22Rv1 (cell line): Measurements from ENCODE around the gene CAMK2N1.

ENCODE experiments used
- H3K27ac ChIP-seq: fragments of 450-650 bp; 2 replicates; pipeline ENCODE4 v1.5.1; 2017
- ZFX ChIP-seq: fragments of 450-650 bp; IDR thresholded peaks from 2 replicates; pipeline ENCODE4 v1.6.1; 2017; ENCODE audit warnings: antibody characterized with exemption, borderline replicate concordance
- TF ChIP-seq, protein P1 (sequence below): fragments of 450-650 bp; IDR thresholded peaks from 2 replicates; pipeline ENCODE4 v1.5.1; 2017; ENCODE audit warnings: mild to moderate bottlenecking

CAMK2N1 gene

DNA sequence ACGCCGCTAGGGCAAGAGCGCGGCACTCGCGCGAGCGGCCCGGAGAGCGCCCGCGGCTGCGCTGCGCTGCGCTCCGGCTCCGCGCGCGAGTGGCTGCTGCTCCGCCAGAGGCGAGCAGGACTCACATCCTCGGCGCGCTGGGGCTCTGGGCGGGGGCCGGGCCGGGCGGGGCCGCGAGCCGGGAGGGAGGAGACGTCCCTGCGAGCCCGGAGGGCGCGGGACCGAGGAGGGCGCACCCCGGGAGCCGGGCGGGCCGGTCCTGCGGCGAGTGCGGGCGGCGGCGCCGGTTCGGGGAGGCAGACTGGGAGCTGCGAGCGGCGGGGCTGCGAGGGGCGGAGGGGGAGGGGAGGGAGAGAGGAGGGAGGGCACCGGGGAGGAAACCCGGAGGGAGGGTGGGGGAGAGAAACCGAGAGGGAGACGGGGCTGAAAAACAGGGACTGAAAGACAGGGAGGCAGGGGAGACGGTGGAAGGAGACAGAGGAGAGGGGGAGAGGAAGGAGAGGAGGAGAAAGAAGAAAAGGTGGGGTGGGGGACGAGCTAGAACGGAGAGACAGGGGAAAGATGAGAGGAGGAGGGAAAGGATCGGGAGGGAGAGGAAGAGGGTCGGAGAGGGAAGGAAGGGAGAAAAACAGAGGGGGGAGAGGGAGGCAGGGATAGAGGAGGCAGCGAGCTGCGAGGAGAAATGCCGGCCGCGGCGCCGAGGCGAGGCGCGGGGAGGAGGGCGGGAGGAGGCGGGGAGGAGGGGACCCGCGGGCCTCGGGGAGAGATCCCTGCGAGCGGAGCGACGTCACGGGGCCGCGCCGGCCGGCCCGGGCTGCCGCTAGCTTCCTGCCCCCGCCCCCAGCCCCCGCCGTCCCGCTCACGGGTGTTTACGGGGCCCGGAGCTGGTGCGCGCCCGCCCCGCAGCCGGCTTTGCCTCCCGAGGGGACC, at the start of gene CAMK2N1:
Gene CAMK2N1, minus strand, starts transcription at position 684 of the 930 bp plus-strand sequence. CDS start 831 bp downstream, outside the sequence.
- peak within 1 kb of the TSS; percentile 44 for H3K27ac ChIP-seq
- no peak for TF ChIP-seq ZFX
- TF ChIP-seq, protein P1, sequence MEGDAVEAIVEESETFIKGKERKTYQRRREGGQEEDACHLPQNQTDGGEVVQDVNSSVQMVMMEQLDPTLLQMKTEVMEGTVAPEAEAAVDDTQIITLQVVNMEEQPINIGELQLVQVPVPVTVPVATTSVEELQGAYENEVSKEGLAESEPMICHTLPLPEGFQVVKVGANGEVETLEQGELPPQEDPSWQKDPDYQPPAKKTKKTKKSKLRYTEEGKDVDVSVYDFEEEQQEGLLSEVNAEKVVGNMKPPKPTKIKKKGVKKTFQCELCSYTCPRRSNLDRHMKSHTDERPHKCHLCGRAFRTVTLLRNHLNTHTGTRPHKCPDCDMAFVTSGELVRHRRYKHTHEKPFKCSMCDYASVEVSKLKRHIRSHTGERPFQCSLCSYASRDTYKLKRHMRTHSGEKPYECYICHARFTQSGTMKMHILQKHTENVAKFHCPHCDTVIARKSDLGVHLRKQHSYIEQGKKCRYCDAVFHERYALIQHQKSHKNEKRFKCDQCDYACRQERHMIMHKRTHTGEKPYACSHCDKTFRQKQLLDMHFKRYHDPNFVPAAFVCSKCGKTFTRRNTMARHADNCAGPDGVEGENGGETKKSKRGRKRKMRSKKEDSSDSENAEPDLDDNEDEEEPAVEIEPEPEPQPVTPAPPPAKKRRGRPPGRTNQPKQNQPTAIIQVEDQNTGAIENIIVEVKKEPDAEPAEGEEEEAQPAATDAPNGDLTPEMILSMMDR = 0 out of 2 replicates have a peak, but pooled peaks have one; percentile 11

DNA sequence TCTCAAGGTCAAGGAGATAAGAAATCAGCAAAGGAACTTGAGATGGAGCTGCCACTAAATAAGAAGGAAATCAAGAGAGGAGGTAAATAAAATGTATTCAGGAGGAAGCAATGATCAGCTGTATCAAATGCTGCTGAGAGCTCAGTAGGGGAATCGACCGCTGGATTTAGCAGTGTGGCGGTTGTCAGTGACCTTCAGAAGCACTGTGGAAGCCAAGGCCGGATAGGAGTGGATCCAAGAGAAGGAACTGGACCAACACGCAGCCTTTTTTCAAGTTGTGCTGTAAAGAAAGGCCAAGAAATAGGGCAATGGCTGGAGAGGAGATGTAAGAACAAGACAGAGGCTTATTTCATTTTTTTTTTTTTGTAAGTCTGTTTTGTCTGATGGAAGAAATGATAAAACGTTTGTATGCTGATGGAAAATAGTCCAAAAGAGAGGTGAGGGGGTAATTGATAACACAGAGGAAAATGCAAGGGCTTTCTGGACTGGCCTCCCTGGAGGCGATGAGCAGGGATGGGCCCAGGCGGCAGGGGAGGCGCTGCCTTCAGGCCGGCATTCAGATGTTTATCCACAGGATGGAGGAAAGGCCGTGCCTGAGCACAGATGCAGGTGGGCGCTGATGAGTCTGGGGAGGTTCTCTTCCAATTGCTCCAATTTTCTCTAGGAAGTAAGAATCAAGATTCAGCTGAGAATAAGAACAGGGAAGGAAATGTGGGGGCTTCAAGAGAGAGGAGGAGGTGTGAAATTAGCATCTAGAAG, 48.8 kb upstream of the CAMK2N1 start:
- H3K27ac ChIP-seq = no peak overlapping the region
- TF ChIP-seq, protein P1 = no peak
- no peak for TF ChIP-seq ZFX

DNA sequence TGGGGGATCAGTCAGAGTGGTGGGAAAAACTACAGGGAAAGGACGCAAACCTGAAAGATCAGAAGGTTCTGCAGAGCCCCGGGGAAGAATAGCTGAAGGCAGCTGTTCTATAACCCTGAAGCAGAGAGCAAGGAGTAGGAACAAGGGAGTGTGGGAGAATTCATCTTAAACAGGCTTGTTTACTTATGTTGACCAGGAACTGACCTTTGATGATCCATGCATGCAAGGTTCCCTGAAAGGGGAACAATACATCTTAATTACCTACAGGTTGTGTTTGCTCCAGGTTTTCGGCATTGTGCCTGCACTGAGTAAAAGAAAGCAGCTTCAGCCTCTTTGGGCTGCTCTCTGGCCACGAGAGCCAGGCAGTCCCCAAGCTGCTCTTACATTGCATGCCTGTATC, 47.6 kb upstream of the CAMK2N1 start:
- H3K27ac ChIP-seq = no peak overlapping the region
- TF ChIP-seq, protein P1 = no peak
- no peak for TF ChIP-seq ZFX

DNA sequence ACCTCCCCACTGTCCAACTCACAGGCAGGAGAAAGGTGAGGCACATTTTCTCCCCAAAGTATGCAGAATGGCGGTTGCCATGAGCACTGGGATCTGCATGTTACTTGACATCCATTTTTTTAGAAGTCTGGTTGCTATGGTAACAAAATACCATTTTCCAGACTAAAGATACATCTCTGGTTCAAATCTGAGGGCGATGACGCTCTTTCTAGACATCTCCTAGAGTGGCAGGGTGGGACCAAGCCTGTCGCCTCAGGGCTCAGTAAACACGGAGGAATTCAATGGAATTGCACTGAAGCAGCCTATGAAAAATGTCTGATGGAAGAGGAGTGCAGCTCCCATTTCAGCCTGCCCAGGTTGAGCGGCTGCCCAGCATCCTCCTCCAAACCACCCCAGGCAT, 44.9 kb upstream of the CAMK2N1 start:
- H3K27ac ChIP-seq = no peak overlapping the region
- no peak for TF ChIP-seq ZFX
- TF ChIP-seq, protein P1 = no peak

DNA sequence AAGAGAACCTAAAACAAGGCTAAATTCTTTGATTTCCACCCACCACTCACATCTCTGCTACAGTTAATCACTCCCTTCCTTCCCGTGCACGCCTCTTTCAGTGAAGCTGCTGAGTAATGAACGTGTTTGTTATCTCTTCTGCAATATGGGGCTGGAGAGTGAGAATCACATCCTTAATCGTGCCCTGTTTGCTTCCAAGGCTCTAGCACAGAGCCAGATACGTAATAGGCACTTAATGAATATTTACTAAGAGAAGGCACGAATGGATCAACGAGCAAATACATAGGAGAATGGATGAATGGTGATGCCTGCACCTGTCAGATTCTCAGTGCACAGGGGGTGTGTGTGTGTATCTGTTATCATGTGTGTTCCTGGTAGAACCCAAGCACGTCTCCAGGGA, 44.3 kb upstream of the CAMK2N1 start:
- H3K27ac ChIP-seq = no peak overlapping the region
- TF ChIP-seq, protein P1 = no peak
- TF ChIP-seq ZFX = no peak

DNA sequence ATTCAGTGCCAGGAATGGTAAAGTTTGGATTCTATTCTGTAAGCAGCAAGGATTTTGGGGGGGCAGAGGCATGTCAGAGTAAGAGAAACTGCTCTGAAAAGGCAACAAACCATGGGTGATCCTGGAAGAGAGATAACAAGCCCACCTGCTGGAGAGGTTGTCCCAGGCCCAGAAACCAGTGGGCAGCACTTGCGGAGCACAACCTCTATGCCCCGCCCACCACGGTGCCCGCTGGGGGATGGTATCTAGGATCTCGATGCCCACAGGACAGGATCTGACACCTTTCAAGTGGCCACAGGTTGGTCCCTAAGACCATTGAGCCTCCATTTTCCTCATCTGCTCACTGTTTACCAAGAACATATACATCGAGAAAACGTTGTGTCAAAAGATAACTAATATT, 42.2 kb upstream of the CAMK2N1 start:
- no peak for TF ChIP-seq ZFX
- TF ChIP-seq, protein P1 = no peak
- no peak overlapping the region for H3K27ac ChIP-seq

DNA sequence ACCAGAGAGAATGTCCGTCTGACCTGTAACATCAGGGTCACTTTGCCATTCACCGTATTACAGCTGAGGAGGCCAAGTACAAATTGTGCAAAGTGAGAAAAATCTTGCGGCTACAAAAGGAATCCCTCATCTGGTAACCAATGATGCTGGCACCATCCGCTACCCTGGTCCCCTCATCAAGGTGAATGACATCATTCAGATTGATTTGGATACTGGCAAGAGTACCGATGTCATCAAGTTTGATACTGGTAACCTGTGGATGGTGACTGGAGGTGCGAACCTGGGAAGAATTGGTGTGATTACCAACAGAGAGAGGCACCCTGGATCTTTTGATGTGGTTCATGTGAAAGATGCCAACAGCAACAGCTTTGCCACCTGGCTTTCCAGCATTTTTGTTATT, 40.3 kb upstream of the CAMK2N1 start:
- TF ChIP-seq ZFX = no peak
- TF ChIP-seq, protein P1 = no peak
- H3K27ac ChIP-seq = no peak overlapping the region
